Measurements from ENCODE around the gene EGR2.
A peak's percentile ranks its signal among the peaks of the same experiment; 100 is the strongest.

Gene EGR2

GRCh38 chr10:62816331-62817120 is at the start of gene EGR2:
TSS of gene EGR2 (minus strand) at chr10:62816366. CDS start at chr10:62816029, 337 bp downstream.
- Mint-ChIP-seq H3K9me3 (no peaks in the 10 kb centered on the region), H3K36me3 (peaks cover 3% of the 10 kb centered on the region), H3K27me3 (peaks cover 8% of the 10 kb centered on the region), H3K27ac (peak within 1 kb of the TSS; percentile 89), H3K4me3 (peak within 1 kb of the TSS; percentile 91), H3K4me1 (peaks cover 34% of the 10 kb centered on the region)
- ATAC-seq (ENCODE audit: low read depth) = peak; percentile 78
- DNase-seq (ENCODE audit: low spot score in 2 of 2) = peak; percentile 93 to 97

- no peaks in the 10 kb centered on the region for H3K9me3 Mint-ChIP-seq
- DNase-seq (ENCODE audit: low spot score in 2 of 2) (no peak), ATAC-seq (ENCODE audit: low read depth) (no peak)
- no peaks in the 10 kb centered on the region for H3K36me3 Mint-ChIP-seq
- no peak overlapping the region for H3K4me3 Mint-ChIP-seq
- H3K27ac Mint-ChIP-seq = no peak overlapping the region
- H3K4me1 Mint-ChIP-seq = peaks cover 15% of the 10 kb centered on the region
- H3K27me3 Mint-ChIP-seq = peaks cover 2% of the 10 kb centered on the region
Measured at GRCh38 chr10:62862447-62862846, 46.3 kb upstream of the EGR2 start.

- ATAC-seq (ENCODE audit: low read depth) = no peak
- Mint-ChIP-seq H3K36me3 (no peaks in the 10 kb centered on the region), H3K27me3 (peaks cover 2% of the 10 kb centered on the region), H3K9me3 (no peaks in the 10 kb centered on the region), H3K4me3 (no peak overlapping the region), H3K4me1 (peaks cover 15% of the 10 kb centered on the region), H3K27ac (no peak overlapping the region)
- no peak for DNase-seq (ENCODE audit: low spot score in 2 of 2)
Measured at GRCh38 chr10:62861507-62861906, 45.3 kb upstream of the EGR2 start.

DNA sequence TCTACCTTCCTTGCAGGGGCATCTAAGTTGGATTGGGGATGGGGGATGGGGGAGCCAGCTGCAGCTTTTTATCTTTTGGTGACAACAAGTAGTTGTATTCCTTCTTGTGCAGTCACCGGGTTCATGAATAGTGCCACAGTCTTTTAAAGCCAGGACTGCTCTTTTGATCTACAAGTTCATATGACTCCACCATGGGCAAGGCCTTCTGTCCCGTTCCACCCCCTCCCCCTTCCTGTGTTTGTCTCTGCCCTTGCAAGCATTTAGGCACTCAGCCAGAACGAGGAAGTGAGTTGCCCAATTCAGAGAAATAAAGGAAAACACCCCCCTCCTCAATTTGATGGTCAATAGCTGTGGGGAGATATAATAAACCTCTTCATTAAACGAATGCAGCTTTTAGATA is 44.8 kb upstream of the EGR2 start:
- Mint-ChIP-seq H3K36me3 (no peaks in the 10 kb centered on the region), H3K4me1 (peaks cover 15% of the 10 kb centered on the region), H3K27ac (no peak overlapping the region), H3K4me3 (no peak overlapping the region), H3K27me3 (peaks cover 2% of the 10 kb centered on the region), H3K9me3 (no peaks in the 10 kb centered on the region)
- ATAC-seq (ENCODE audit: low read depth) (no peak), DNase-seq (ENCODE audit: low spot score in 2 of 2) (no peak)

- no peaks in the 10 kb centered on the region for H3K9me3 Mint-ChIP-seq
- H3K4me3 Mint-ChIP-seq = no peak overlapping the region
- H3K27me3 Mint-ChIP-seq = no peaks in the 10 kb centered on the region
- no peak overlapping the region for H3K27ac Mint-ChIP-seq
- ATAC-seq (ENCODE audit: low read depth) (no peak), DNase-seq (ENCODE audit: low spot score in 2 of 2) (no peak)
- H3K36me3 Mint-ChIP-seq = no peaks in the 10 kb centered on the region
- peaks cover 20% of the 10 kb centered on the region for H3K4me1 Mint-ChIP-seq
Measured at GRCh38 chr10:62858364-62858763, 42.2 kb upstream of the EGR2 start.

GRCh38 chr10:62856021-62856420 is 39.9 kb upstream of the EGR2 start:
- DNase-seq (ENCODE audit: low spot score in 2 of 2) (no peak), ATAC-seq (ENCODE audit: low read depth) (no peak)
- Mint-ChIP-seq H3K27me3 (no peaks in the 10 kb centered on the region), H3K27ac (no peak overlapping the region), H3K9me3 (no peaks in the 10 kb centered on the region), H3K4me3 (no peak overlapping the region), H3K4me1 (peaks cover 29% of the 10 kb centered on the region), H3K36me3 (no peaks in the 10 kb centered on the region)

GRCh38 chr10:62853710-62854109 is 37.5 kb upstream of the EGR2 start:
- Mint-ChIP-seq H3K4me1 (peaks cover 32% of the 10 kb centered on the region), H3K27me3 (no peaks in the 10 kb centered on the region), H3K9me3 (no peaks in the 10 kb centered on the region), H3K4me3 (peak overlapping the region; percentile 24), H3K36me3 (no peaks in the 10 kb centered on the region), H3K27ac (no peak overlapping the region)
- ATAC-seq (ENCODE audit: low read depth) (no peak), DNase-seq (ENCODE audit: low spot score in 2 of 2) (no peak)

GRCh38 chr10:62852961-62853702 is 37.0 kb upstream of the EGR2 start:
- Mint-ChIP-seq H3K4me3 (peak overlapping the region; percentile 24), H3K9me3 (no peaks in the 10 kb centered on the region)
- DNase-seq (ENCODE audit: low spot score in 2 of 2) = peak in 1 of 2 donors; percentile 12

GRCh38 chr10:62851442-62851841 is 35.3 kb upstream of the EGR2 start:
- no peak overlapping the region for H3K27ac Mint-ChIP-seq
- no peak overlapping the region for H3K4me3 Mint-ChIP-seq
- ATAC-seq (ENCODE audit: low read depth) (no peak), DNase-seq (ENCODE audit: low spot score in 2 of 2) (no peak)
- H3K9me3 Mint-ChIP-seq = no peaks in the 10 kb centered on the region
- no peaks in the 10 kb centered on the region for H3K36me3 Mint-ChIP-seq
- peaks cover 32% of the 10 kb centered on the region for H3K4me1 Mint-ChIP-seq
- H3K27me3 Mint-ChIP-seq = no peaks in the 10 kb centered on the region

More at GRCh38 chr10:62852961-62853702, 37.0 kb upstream of the EGR2 start:
- Mint-ChIP-seq H3K4me1 (peaks cover 32% of the 10 kb centered on the region), H3K36me3 (no peaks in the 10 kb centered on the region), H3K27me3 (no peaks in the 10 kb centered on the region), H3K27ac (no peak overlapping the region)
- ATAC-seq (ENCODE audit: low read depth) = peak; percentile 90

DNA sequence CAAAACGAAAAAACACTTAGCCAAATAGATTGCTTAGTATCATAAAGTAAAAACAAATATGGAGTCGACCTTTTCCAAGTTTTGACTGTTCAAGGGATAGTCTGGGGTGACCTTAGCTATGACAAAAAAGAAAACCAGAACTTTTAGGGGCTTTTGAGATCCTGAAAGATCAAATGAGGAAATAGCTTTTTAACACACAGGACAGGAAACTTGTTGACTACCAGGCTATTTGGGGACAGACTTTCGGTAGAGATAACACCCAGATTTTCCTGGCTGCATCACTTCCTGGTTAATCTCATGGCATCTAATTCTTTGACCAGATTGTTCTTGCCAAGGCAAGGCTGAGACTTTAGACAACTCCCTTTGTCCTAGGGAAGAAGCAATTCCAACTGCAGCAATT is 34.5 kb upstream of the EGR2 start:
- ATAC-seq (ENCODE audit: low read depth) = peak; percentile 32
- Mint-ChIP-seq H3K36me3 (no peaks in the 10 kb centered on the region), H3K27ac (no peak overlapping the region), H3K4me1 (peaks cover 32% of the 10 kb centered on the region), H3K27me3 (no peaks in the 10 kb centered on the region), H3K4me3 (no peak overlapping the region), H3K9me3 (no peaks in the 10 kb centered on the region)
- DNase-seq (ENCODE audit: low spot score in 2 of 2) = no peak

DNA sequence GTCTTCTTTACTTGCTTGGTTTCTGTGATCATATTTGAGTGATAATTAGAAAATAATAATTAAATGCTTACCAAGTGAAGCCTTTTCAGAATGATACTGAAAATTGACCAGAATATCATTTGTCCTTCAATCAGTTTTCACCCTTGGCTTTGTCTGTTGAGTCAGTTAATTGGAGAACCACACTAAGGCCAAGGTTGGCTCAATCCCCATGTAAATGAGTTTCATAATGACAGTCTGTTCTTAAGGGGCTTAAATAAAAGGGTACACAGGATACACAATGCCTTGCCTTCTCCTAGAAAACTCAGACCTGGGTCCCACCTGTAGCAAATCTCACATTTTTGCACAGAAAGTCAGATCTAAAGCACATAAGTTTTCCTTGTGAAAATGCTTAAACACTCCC is 31.3 kb upstream of the EGR2 start:
- H3K27me3 Mint-ChIP-seq = no peaks in the 10 kb centered on the region
- no peak overlapping the region for H3K4me3 Mint-ChIP-seq
- H3K9me3 Mint-ChIP-seq = no peaks in the 10 kb centered on the region
- no peak for DNase-seq (ENCODE audit: low spot score in 2 of 2)
- H3K36me3 Mint-ChIP-seq = no peaks in the 10 kb centered on the region
- no peak for ATAC-seq (ENCODE audit: low read depth)
- H3K4me1 Mint-ChIP-seq = peaks cover 20% of the 10 kb centered on the region
- no peak overlapping the region for H3K27ac Mint-ChIP-seq

- no peaks in the 10 kb centered on the region for H3K36me3 Mint-ChIP-seq
- ATAC-seq (ENCODE audit: low read depth) (no peak), DNase-seq (ENCODE audit: low spot score in 2 of 2) (no peak)
- no peaks in the 10 kb centered on the region for H3K9me3 Mint-ChIP-seq
- H3K4me1 Mint-ChIP-seq = peaks cover 6% of the 10 kb centered on the region
- H3K27me3 Mint-ChIP-seq = no peaks in the 10 kb centered on the region
- H3K4me3 Mint-ChIP-seq = no peak overlapping the region
- H3K27ac Mint-ChIP-seq = no peak overlapping the region
Measured at GRCh38 chr10:62844280-62845011, 28.3 kb upstream of the EGR2 start.

GRCh38 chr10:62843600-62843999 is 27.4 kb upstream of the EGR2 start:
- Mint-ChIP-seq H3K9me3 (no peaks in the 10 kb centered on the region), H3K36me3 (no peaks in the 10 kb centered on the region), H3K27ac (no peak overlapping the region), H3K27me3 (no peaks in the 10 kb centered on the region), H3K4me1 (peaks cover 6% of the 10 kb centered on the region), H3K4me3 (no peak overlapping the region)
- no peak for DNase-seq (ENCODE audit: low spot score in 2 of 2)
- no peak for ATAC-seq (ENCODE audit: low read depth)

- H3K36me3 Mint-ChIP-seq = no peaks in the 10 kb centered on the region
- no peak overlapping the region for H3K4me3 Mint-ChIP-seq
- no peaks in the 10 kb centered on the region for H3K27me3 Mint-ChIP-seq
- DNase-seq (ENCODE audit: low spot score in 2 of 2) = no peak
- no peaks in the 10 kb centered on the region for H3K9me3 Mint-ChIP-seq
- H3K27ac Mint-ChIP-seq = no peak overlapping the region
- peaks cover 6% of the 10 kb centered on the region for H3K4me1 Mint-ChIP-seq
- peak; percentile 32 for ATAC-seq (ENCODE audit: low read depth)
Measured at GRCh38 chr10:62842983-62843382, 26.8 kb upstream of the EGR2 start.

All from memory B cell (primary cell).